Vagina (tissue), 2 donors: ENCODE data around the gene NUBPL. TPM values are rescaled to one million over a fixed set of nuclear protein-coding genes. Genes with fewer than 3 reads are reported as not detected.

Experiments
- DNase-seq, 2 donors: peaks; one replicate each; pipeline ENCODE4 v3.0.0-alpha.2; 2017; ENCODE audit errors: extremely low spot score in 2 of 2
- H3K27ac ChIP-seq: fragments of 200-600 bp; sonication (generic); one replicate; pipeline ENCODE4 v1.5.1; 2019
- H3K27me3 ChIP-seq: fragments of 200-600 bp; sonication (generic); one replicate; pipeline ENCODE4 v1.5.1; 2019
- H3K36me3 ChIP-seq, 2 donors: fragments of 200-600 bp; sonication (generic); one replicate each; pipeline ENCODE4 v1.5.1; 2017 to 2019
- H3K4me1 ChIP-seq: fragments of 200-600 bp; sonication (generic); one replicate; pipeline ENCODE4 v1.5.1; 2019
- H3K4me3 ChIP-seq, 2 donors: fragments of 200-600 bp; sonication (generic); 1 replicate in 1 of 2; 2 replicates in 1 of 2; pipeline ENCODE4 v1.5.1; 2016 to 2019
- H3K9me3 ChIP-seq: fragments of 200-600 bp; sonication (generic); one replicate; pipeline ENCODE4 v1.5.1; 2019
- CTCF ChIP-seq, 3 experiments: fragments of 450-650 bp in 2 of 3; fragments of 200-600 bp in 1 of 3; sonication (generic) in 1 of 3; IDR thresholded peaks; one replicate each; pipeline ENCODE4 v1.5.1; 2017 to 2019; ENCODE audit warnings: antibody characterized with exemption in 3 of 3, mild to moderate bottlenecking in 2 of 3, moderate library complexity in 2 of 3
- POLR2A ChIP-seq, 2 donors: fragments of 450-650 bp; IDR thresholded peaks; one replicate each; pipeline ENCODE4 v1.6.1; 2017; ENCODE audit warnings: antibody characterized with exemption in 2 of 2, mild to moderate bottlenecking in 2 of 2, moderate library complexity in 2 of 2
- POLR2AphosphoS5 ChIP-seq, 2 donors: sonication (generic); formaldehyde crosslinking; IDR thresholded peaks; one replicate each; pipeline ENCODE4 v1.9.0; 2017; ENCODE audit warnings: antibody characterized with exemption in 2 of 2, mild to moderate bottlenecking in 2 of 2, low read depth in 1 of 2; ENCODE audit not compliant: insufficient read depth in 1 of 2
- intact Hi-C: fragments of 100-400 bp; cut with DNase I; formaldehyde crosslinking; loops from one replicate; pipeline ENCODE4 v1.15.1; 2023
- total RNA-seq: library from RNA; depleted of rRNA; stranded (reverse); fragments of >200 nt; gene quantifications from one replicate; pipeline ENCODE4 v1.2.3, GENCODE V29; 2016

NUBPL gene
- total RNA-seq, 1 donor from 2014 or later = 8.6 TPM

- no peak for DNase-seq
- Histone ChIP-seq H3K4me3 (no peak overlapping the region), H3K27ac (no peak overlapping the region), H3K36me3 (no peaks in the 10 kb centered on the region), H3K9me3 (no peaks in the 10 kb centered on the region), H3K27me3 (no peaks in the 10 kb centered on the region), H3K4me1 (no peaks in the 10 kb centered on the region)
- intact Hi-C loops = no loop called here
- TF ChIP-seq POLR2A (IDR thresholded peaks at IDR 0.05) (no peak), CTCF (IDR thresholded peaks at IDR 0.05) (no peak), POLR2AphosphoS5 (IDR thresholded peaks at IDR 0.05; ENCODE audit: insufficient read depth in 1 of 2, low read depth in 1 of 2) (no peak)
Observed at GRCh38 chr14:31678421-31679249, 117.4 kb downstream of the NUBPL start.

- H3K4me3 ChIP-seq = no peak overlapping the region
- H3K9me3 ChIP-seq = no peaks in the 10 kb centered on the region
- H3K27ac ChIP-seq = no peak overlapping the region
- H3K27me3 ChIP-seq = no peaks in the 10 kb centered on the region
- TF ChIP-seq POLR2A (IDR thresholded peaks at IDR 0.05) (no peak), CTCF (IDR thresholded peaks at IDR 0.05) (no peak), POLR2AphosphoS5 (IDR thresholded peaks at IDR 0.05; ENCODE audit: insufficient read depth in 1 of 2, low read depth in 1 of 2) (no peak)
- intact Hi-C loops = no loop called here
- no peak for DNase-seq
- H3K36me3 ChIP-seq = no peaks in the 10 kb centered on the region
- no peaks in the 10 kb centered on the region for H3K4me1 ChIP-seq
Observed at GRCh38 chr14:31682768-31683167, 121.6 kb downstream of the NUBPL start.

- no peak for DNase-seq
- intact Hi-C loops = no loop called here
- Histone ChIP-seq H3K4me3 (no peak overlapping the region), H3K27ac (no peak overlapping the region), H3K4me1 (peaks cover 5% of the 10 kb centered on the region), H3K36me3 (no peaks in the 10 kb centered on the region), H3K27me3 (no peaks in the 10 kb centered on the region), H3K9me3 (no peaks in the 10 kb centered on the region)
- TF ChIP-seq CTCF (IDR thresholded peaks at IDR 0.05) = no peak
- TF ChIP-seq POLR2AphosphoS5 (IDR thresholded peaks at IDR 0.05; ENCODE audit: insufficient read depth in 1 of 2, low read depth in 1 of 2) = no peak
- no peak for TF ChIP-seq POLR2A (IDR thresholded peaks at IDR 0.05)
Observed at GRCh38 chr14:31687726-31688125, 126.5 kb downstream of the NUBPL start.

- Histone ChIP-seq H3K36me3 (no peaks in the 10 kb centered on the region), H3K4me3 (no peak overlapping the region), H3K9me3 (no peaks in the 10 kb centered on the region), H3K27me3 (no peaks in the 10 kb centered on the region), H3K4me1 (peaks cover 5% of the 10 kb centered on the region), H3K27ac (no peak overlapping the region)
- TF ChIP-seq POLR2A (IDR thresholded peaks at IDR 0.05) (no peak), CTCF (IDR thresholded peaks at IDR 0.05) (no peak), POLR2AphosphoS5 (IDR thresholded peaks at IDR 0.05; ENCODE audit: insufficient read depth in 1 of 2, low read depth in 1 of 2) (no peak)
- intact Hi-C loops = no loop called here
- no peak for DNase-seq
Observed at GRCh38 chr14:31690056-31690455, 128.9 kb downstream of the NUBPL start.

- DNase-seq = no peak
- no peak for TF ChIP-seq CTCF (IDR thresholded peaks at IDR 0.05)
- TF ChIP-seq POLR2AphosphoS5 (IDR thresholded peaks at IDR 0.05; ENCODE audit: insufficient read depth in 1 of 2, low read depth in 1 of 2) = no peak
- no peak for TF ChIP-seq POLR2A (IDR thresholded peaks at IDR 0.05)
- Histone ChIP-seq H3K4me1 (peaks cover 5% of the 10 kb centered on the region), H3K36me3 (no peaks in the 10 kb centered on the region), H3K27ac (no peak overlapping the region), H3K4me3 (no peak overlapping the region), H3K27me3 (no peaks in the 10 kb centered on the region), H3K9me3 (no peaks in the 10 kb centered on the region)
- intact Hi-C loops = no loop called here
Observed at GRCh38 chr14:31692376-31692781, 131.2 kb downstream of the NUBPL start.
